ENCODE measurements around the gene BAIAP2L1.

DNA sequence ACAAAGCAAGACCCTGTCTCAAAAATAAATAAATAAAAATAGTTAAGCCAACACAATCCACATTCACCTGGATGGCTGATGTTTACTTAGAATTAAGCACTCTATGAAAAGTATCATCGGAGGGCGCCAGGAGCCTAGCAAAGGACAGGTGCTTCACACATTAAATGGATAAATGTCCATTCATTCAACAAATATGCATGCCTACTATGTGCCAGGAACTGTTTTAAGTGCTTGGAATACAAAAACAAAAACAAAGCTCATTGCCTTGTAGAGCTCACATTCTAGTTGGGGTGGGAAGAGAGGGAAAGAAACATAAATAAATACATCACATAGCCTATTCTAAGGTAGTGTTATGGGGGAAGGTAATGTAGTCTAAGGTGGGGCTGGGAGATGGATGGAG, 4.1 kb downstream of the BAIAP2L1 start:
- TF ChIP-seq POLR2A (IDR thresholded peaks at IDR 0.05) (no peak), CTCF (IDR thresholded peaks at IDR 0.05) (no peak)
